PFSK-1 (cell line): Measurements from ENCODE around the gene PHLPP1.

Experiments used
- SIN3A ChIP-seq: IDR thresholded peaks from 2 replicates; pipeline ENCODE4 v1.6.1; 2012; ENCODE audit warnings: mild to moderate bottlenecking, low read length, moderate library complexity, borderline replicate concordance; ENCODE audit not compliant: insufficient read depth
- TAF1 ChIP-seq: IDR thresholded peaks from 2 replicates; pipeline ENCODE4 v1.6.1; 2012; ENCODE audit warnings: low read length, control low read depth, borderline replicate concordance; ENCODE audit not compliant: insufficient read depth
- TF ChIP-seq, protein P1 (sequence below), 2 experiments: IDR thresholded peaks; 2 replicates each; pipeline versions ENCODE4 v1.6.1 to v1.8.0; 2011 to 2012; ENCODE audit warnings: low read depth in 2 of 2, low read length in 2 of 2, control low read depth in 1 of 2, inconsistent platforms in 1 of 2, mild to moderate bottlenecking in 1 of 2, moderate library complexity in 1 of 2; ENCODE audit not compliant: insufficient read depth in 1 of 2

DNA sequence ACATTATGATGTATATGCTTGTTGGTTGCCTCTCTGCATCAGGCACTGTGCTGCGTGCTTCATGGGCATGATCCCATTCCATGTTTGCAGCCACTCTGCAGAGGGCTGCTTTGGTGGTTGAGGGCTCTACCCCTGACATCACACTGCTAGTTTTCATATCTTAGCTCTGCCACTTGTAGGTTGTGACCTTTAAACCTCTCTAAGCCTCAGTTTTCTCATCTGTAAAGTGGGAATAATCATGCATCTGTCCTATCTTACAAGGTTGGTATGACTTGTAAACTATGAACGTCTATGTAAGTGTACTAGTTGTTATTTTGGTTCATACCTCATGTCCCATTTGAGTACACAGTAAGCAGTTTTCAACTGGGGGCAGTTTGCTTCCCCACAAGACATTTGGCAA is 260.4 kb downstream of the PHLPP1 start:
- TF ChIP-seq SIN3A: no peak
- no peak for TF ChIP-seq TAF1
- TF ChIP-seq, protein P1, sequence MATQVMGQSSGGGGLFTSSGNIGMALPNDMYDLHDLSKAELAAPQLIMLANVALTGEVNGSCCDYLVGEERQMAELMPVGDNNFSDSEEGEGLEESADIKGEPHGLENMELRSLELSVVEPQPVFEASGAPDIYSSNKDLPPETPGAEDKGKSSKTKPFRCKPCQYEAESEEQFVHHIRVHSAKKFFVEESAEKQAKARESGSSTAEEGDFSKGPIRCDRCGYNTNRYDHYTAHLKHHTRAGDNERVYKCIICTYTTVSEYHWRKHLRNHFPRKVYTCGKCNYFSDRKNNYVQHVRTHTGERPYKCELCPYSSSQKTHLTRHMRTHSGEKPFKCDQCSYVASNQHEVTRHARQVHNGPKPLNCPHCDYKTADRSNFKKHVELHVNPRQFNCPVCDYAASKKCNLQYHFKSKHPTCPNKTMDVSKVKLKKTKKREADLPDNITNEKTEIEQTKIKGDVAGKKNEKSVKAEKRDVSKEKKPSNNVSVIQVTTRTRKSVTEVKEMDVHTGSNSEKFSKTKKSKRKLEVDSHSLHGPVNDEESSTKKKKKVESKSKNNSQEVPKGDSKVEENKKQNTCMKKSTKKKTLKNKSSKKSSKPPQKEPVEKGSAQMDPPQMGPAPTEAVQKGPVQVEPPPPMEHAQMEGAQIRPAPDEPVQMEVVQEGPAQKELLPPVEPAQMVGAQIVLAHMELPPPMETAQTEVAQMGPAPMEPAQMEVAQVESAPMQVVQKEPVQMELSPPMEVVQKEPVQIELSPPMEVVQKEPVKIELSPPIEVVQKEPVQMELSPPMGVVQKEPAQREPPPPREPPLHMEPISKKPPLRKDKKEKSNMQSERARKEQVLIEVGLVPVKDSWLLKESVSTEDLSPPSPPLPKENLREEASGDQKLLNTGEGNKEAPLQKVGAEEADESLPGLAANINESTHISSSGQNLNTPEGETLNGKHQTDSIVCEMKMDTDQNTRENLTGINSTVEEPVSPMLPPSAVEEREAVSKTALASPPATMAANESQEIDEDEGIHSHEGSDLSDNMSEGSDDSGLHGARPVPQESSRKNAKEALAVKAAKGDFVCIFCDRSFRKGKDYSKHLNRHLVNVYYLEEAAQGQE (IDR thresholded peaks at IDR 0.05; ENCODE audit: insufficient read depth in 1 of 2, low read depth in 2 of 2, low read length in 2 of 2): no peak
